HG02943 (cell line): ENCODE data around the gene UPP2.

Source experiments
- ATAC-seq: cut with Tn5 transposase; IDR thresholded peaks from one replicate; pipeline ENCODE4 v1.9.1; 2021; ENCODE audit warnings: mild to moderate bottlenecking, low read depth, moderate library complexity; ENCODE audit not compliant: unreplicated experiment

Gene UPP2

DNA sequence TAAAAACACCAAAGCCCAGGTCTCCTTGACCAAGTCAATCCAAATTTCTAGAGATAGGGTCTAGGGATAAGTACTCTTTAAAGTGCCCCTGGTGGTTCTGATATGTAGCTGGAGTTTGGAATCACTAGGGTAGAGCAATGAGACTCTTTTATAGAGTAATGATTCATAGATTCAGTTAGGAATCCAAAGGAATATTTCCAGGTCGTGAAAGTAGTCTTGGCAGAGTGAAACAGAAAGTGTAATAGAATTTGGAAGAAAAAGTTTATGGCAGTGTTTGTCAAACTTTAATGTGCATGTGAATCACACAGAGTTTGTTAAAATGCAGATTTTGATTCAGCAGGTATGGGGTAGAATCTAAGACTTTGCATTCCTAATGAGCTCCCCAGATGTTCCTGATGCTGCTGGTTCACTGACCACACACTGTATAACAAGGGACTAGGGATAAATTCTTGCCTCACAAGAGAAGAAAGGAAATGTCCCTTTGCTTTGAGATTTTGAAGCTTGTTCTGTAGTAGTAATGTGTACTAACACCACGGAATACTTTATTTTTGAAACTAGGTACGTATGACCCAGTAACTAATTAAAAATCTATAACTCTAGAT, 1.8 kb downstream of the UPP2 start:
- no peak for ATAC-seq

- no peak for ATAC-seq
These were observed 3.2 kb downstream of the UPP2 start for GRCh38 chr2:158104903-158105302.

DNA sequence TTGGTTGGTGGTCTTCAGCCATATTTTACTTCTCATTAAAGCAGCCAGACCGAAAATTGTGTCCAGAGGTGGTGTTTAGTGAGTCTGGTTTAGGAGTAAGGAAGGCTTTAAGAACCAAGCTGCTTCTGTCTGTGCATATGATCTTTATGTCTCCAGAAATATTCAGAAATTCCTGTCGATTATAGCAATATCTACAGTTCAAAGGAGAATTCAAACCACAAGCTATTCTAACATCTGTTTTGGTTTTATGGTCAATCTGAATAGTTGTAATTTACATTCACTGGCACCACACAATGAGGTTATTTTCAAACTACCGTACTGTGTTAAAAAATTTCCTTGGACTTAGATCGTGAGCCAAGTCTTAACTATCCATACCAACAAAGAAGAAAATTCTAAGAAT, 11.3 kb downstream of the UPP2 start:
- no peak for ATAC-seq

DNA sequence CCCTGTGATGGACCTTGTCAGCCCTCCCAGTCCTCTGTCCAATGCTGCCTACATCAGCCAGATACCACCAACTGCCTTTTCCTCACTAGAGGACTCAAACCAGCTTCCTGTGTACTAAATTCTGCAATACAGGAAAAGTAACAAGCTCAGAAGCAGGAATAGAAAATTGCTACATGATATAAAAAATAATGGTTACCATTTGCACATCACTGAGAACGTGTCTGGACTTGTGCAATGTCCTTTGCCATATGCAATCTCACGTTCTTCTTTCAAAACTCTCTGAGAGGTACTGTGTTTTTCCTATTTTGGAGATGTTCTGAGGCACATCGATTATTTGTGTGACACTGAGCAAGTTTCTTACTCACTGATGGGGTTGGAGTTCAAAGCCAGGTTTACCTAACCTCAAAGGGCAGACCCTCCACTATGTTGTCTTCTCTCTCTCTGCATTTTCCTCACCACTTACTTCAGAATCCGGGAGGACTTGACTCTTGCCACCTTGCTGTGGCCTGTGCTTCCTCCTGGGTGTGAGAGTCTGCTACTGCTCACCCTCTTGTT, 12.1 kb downstream of the UPP2 start:
- no peak for ATAC-seq

DNA sequence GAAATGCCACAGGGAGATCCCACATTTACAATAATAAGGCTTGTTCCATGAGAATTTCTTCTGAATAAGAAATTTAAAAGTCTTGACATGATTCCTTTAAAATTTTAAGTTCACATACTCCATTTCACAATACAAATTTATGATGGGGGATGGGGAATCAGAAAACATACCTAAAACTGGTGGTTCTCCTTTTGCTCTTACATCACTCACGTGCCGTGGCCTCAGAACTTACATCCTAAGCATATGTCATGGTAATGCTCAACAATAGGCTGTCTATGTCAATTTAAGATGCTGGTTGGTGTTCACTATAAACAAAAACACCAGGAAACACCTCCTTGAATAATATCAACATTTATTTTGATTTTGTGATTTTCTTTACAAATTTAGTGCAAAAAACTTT, 12.8 kb downstream of the UPP2 start:
- no peak for ATAC-seq

DNA sequence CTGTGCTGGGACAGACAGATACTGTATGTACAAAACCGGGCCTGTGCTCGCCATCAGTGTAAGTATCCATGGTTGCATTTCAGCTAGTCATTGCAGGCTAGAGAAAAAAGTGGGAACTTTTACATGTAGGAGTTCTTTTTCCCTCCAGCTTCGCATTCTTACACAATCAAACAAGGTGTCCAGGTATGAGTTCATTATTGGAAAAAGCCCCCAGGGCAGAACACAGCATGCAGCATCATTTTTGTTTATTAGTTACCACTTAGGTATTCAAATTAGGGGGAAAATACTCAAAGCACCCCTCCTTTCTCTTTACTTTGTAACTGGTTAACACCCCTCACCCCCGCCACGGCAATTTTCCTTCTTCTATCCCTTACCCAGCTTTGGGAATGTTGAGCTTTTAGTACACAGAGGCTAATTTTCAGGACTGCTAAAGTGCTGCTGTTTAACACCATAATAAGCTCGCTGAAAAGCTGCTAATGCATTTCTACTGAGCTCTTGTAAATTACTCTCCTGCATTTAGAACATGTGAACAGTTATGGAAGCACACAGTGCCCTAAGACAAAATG, 13.6 kb downstream of the UPP2 start:
- no peak for ATAC-seq

- no peak for ATAC-seq
These were observed 15.3 kb downstream of the UPP2 start for GRCh38 chr2:158116936-158117335.

- no peak for ATAC-seq
These were observed 18.4 kb downstream of the UPP2 start for GRCh38 chr2:158120102-158120501.

DNA sequence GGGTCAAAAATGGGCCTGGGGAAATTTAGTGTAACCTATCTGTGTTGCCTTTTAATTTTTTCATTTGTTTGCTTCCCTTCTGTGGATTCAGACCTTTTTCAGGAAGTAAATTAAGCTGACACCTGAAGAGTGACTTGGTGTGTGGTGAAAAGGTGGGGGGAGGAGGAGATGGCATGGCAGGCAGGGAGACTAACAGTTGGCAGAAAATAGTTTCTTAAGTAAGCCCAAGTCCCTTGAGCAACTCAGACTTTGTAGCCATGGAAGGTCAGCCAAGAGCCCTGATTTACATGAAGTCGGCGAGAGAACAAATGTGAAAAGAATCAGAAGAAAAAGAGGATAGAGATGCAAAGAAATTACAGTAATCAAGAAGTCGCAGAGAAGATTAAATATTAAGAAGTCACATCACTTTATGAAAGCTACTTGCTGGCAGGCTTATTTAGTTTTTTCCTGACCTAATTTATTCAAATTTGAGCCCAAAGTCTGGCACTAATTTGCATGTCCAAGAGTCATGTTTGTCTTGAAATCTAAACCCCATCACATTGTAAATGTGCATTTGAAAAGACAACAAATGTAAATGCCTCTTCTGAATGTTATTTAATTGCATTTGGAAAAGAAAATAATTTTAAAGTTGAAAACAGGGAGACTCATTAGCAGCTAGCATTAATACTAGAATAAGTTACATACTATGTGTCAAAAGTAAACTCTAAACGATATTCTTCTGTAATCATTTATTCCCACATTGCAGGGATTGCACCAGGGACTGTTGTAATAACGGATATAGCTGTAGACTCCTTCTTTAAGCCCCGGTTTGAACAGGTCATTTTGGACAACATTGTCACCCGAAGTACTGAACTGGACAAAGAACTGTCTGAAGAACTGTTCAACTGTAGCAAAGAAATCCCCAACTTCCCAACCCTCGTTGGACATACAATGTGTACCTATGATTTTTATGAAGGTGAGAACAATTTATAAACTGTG, 19.3 kb downstream of the UPP2 start:
- ATAC-seq, result no peak

- no peak for ATAC-seq
These were observed 23.2 kb downstream of the UPP2 start for GRCh38 chr2:158124896-158125295.

- no peak for ATAC-seq
These were observed 24.3 kb downstream of the UPP2 start for GRCh38 chr2:158125756-158126498.

DNA sequence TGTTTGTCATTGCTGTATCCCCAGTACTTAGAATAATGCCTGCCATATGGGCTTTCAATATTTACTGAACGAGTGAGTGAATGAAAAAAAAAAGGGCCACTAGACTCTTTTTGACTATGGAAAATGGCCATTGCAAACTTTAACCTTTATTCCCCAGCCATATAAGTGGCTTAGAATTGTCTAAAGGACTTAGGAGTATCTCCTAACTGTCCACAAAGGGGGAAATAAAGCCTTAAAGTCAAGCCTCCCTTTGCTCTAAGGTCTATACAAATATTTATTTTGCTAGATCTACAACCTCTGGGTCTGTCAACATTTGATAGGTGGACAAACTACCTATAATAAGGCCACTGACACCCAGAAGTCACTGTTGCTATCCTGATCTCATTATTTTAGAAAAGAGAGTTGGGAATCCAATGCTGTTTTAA, 25.7 kb downstream of the UPP2 start:
- ATAC-seq, result no peak

- ATAC-seq, result no peak
These were observed 26.7 kb downstream of the UPP2 start for GRCh38 chr2:158128168-158128973.

- no peak for ATAC-seq
These were observed 27.4 kb downstream of the UPP2 start for GRCh38 chr2:158129037-158129436.

DNA sequence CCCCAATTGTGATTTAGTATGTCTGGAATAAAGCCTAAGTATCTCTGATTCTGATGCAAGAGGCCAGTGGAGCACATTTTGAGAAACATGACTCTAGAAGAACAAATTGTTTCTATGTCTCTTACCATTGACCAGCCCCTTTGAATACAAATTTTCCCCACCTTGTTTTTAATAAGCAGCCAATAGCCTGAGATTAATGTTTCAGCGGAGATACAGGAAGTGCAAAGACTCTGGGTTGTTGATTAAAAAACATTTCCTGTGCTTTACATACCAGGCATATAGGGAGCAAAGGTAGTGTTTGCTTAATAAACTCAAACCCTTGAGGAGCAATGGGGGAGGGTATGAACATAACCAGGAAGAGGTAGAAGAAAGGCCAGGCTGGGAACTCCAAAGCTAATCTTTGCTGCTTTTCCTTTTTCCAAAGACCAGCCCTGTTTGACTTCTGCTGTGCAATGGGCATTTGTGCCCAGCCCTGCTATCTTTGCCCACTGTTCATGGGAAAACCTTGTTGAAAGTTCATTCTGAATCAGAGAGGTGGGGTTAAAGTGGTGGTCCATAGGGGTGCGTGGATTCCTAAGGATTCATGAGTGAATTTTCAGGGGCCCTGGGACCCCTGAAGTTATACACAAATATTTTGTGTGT, 29.3 kb downstream of the UPP2 start:
- peak; percentile 86 for ATAC-seq

GRCh38 chr2:158131483-158131912, 29.8 kb downstream of the UPP2 start:
- ATAC-seq, result no peak

GRCh38 chr2:158131919-158132566, 30.4 kb downstream of the UPP2 start:
- ATAC-seq, result no peak

DNA sequence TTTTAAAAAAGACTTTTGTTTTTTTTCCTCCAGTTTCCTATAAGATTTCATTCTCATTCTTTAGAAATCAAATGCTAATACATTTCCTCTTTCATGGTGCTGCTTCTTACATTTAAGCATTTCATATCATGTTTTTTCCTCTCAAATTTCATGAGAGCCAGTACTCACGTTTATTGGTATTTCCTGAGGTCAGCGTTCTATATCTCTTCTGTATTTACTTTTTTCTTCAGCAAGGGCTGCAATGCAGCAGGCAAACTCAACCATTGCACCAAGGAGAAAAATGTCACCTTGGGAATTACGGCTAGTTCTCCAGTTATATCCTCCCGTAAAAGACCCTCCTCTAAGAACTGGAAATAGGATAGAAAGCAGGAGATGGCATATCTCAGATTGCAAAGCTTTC, 32.4 kb downstream of the UPP2 start:
- no peak for ATAC-seq

GRCh38 chr2:158134655-158135054, 33.0 kb downstream of the UPP2 start:
- no peak for ATAC-seq
